Hepatocyte (in vitro differentiated cells): ENCODE measurements around the gene PRPF8. TPM values are rescaled to one million over a fixed set of nuclear protein-coding genes. Genes with fewer than 3 reads are reported as not detected.

Experiments used
- DNase-seq: peaks from one replicate; pipeline ENCODE4 v3.0.0-alpha.2; 2016; ENCODE audit warnings: low spot score
- H2AFZ ChIP-seq: fragments of 200-600 bp; sonication (generic); 2 replicates; pipeline ENCODE4 v1.6.0; 2016; ENCODE audit warnings: antibody characterized with exemption, mild to moderate bottlenecking
- H3K27ac ChIP-seq: fragments of 200-600 bp; sonication (generic); 2 replicates; pipeline ENCODE4 v1.5.1; 2016; ENCODE audit warnings: mild to moderate bottlenecking
- H3K27me3 ChIP-seq: fragments of 200-600 bp; sonication (generic); 2 replicates; pipeline ENCODE4 v1.6.1; 2016
- H3K36me3 ChIP-seq: fragments of 200-600 bp; sonication (generic); replicated peaks from 2 replicates; pipeline ENCODE4 v1.5.1; 2016; ENCODE audit warnings: low read depth; ENCODE audit not compliant: insufficient read depth
- H3K4me1 ChIP-seq: fragments of 200-600 bp; sonication (generic); 2 replicates; pipeline ENCODE4 v1.5.1; 2016; ENCODE audit warnings: mild to moderate bottlenecking, moderate library complexity; ENCODE audit not compliant: insufficient read depth
- H3K4me2 ChIP-seq: fragments of 200-600 bp; sonication (generic); 2 replicates; pipeline ENCODE4 v1.6.0; 2016
- H3K4me3 ChIP-seq: fragments of 200-600 bp; sonication (generic); 2 replicates; pipeline ENCODE4 v1.5.1; 2016; ENCODE audit warnings: mild to moderate bottlenecking
- H3K79me2 ChIP-seq: fragments of 200-600 bp; sonication (generic); 2 replicates; pipeline ENCODE4 v1.6.0; 2017; ENCODE audit warnings: mild to moderate bottlenecking
- H3K9me2 ChIP-seq: fragments of 200-600 bp; sonication (generic); replicated peaks from 2 replicates; pipeline ENCODE4 v1.6.0; 2017; ENCODE audit warnings: mild to moderate bottlenecking; ENCODE audit not compliant: insufficient read depth
- H3K9me3 ChIP-seq: fragments of 200-600 bp; sonication (generic); 2 replicates; pipeline ENCODE4 v1.5.1; 2016; ENCODE audit warnings: low read depth, mild to moderate bottlenecking
- H4K20me1 ChIP-seq: fragments of 200-600 bp; sonication (generic); 2 replicates; pipeline ENCODE4 v1.6.0; 2016; ENCODE audit warnings: mild to moderate bottlenecking; ENCODE audit not compliant: insufficient read depth, poor library complexity, severe bottlenecking
- CTCF ChIP-seq: fragments of 200-600 bp; sonication (generic); IDR thresholded peaks from 2 replicates; pipeline ENCODE4 v1.5.1; 2016; ENCODE audit warnings: antibody characterized with exemption, mild to moderate bottlenecking; ENCODE audit not compliant: poor library complexity
- EZH2 ChIP-seq: fragments of 200-600 bp; sonication (generic); IDR thresholded peaks from 2 replicates; pipeline ENCODE4 v1.6.1; 2016; ENCODE audit warnings: antibody characterized with exemption, mild to moderate bottlenecking, borderline replicate concordance
- EZH2phosphoT487 ChIP-seq: fragments of 200-600 bp; sonication (generic); IDR thresholded peaks from one replicate; pipeline ENCODE4 v1.6.1; 2018; ENCODE audit warnings: antibody characterized with exemption, mild to moderate bottlenecking, low read depth, moderate library complexity; ENCODE audit not compliant: unreplicated experiment, severe bottlenecking
- WGBS: methylation state at CpG from one replicate; pipeline ENCODE4 v1.1.6; 2016; ENCODE audit warnings: low lambda C conversion rate; ENCODE audit errors: missing lambda C conversion rate; 5-methylcytosine and 5-hydroxymethylcytosine counted together
- microRNA counts: library from miRNA; unstranded; fragments of <30 nt; microRNA quantifications from one replicate; lab custom pipeline; 2017
- polyA plus RNA-seq: library from polyadenylated mRNA; unstranded; fragments of >200 nt; fragmentation: Nextera tagmentation; extraction: Ambion mirVana; gene quantifications from 2 replicates; pipeline ENCODE4 v1.2.1, GENCODE V29; 2016
- small RNA-seq: library from RNA; depleted of rRNA; stranded (forward); fragments of <200 nt; gene quantifications from one replicate; pipeline ENCODE3, GENCODE V24; 2014
- total RNA-seq: library from RNA; depleted of rRNA; stranded (reverse); fragments of >200 nt; gene quantifications from 2 replicates; pipeline ENCODE4 v1.2.3, GENCODE V29; 2014

PRPF8 gene
- total and polyA plus RNA-seq, 2 experiments from 2014 or later = 107 to 119 TPM

- H3K36me3 ChIP-seq = no peaks in the 10 kb centered on the region
- H2AFZ ChIP-seq = no peak overlapping the region
- no peak overlapping the region for H3K27ac ChIP-seq
- H3K9me3 ChIP-seq = no peaks in the 10 kb centered on the region
- no peak for TF ChIP-seq CTCF
- no peak for TF ChIP-seq EZH2phosphoT487
- TF ChIP-seq EZH2 = no peak
- no peaks in the 10 kb centered on the region for H3K9me2 ChIP-seq
- no peaks in the 10 kb centered on the region for H3K79me2 ChIP-seq
- H3K4me1 ChIP-seq = peaks cover 6% of the 10 kb centered on the region
- H4K20me1 ChIP-seq = no peaks in the 10 kb centered on the region
- H3K27me3 ChIP-seq = no peaks in the 10 kb centered on the region
- peak; percentile 7 for DNase-seq
- H3K4me2 ChIP-seq = no peak overlapping the region
- WGBS = 77% methylated on average over 34 of the region's 35 CpGs
- H3K4me3 ChIP-seq = no peak overlapping the region
Measured at GRCh38 chr17:1604831-1605528, 79.7 kb downstream of the PRPF8 start.

- no peaks in the 10 kb centered on the region for H3K36me3 ChIP-seq
- WGBS = 99% methylated on average over 14 of the region's 14 CpGs
- H3K27me3 ChIP-seq = no peaks in the 10 kb centered on the region
- H3K9me2 ChIP-seq = no peaks in the 10 kb centered on the region
- H3K79me2 ChIP-seq = no peaks in the 10 kb centered on the region
- H3K4me3 ChIP-seq = no peak overlapping the region
- no peak overlapping the region for H3K4me2 ChIP-seq
- no peaks in the 10 kb centered on the region for H3K9me3 ChIP-seq
- TF ChIP-seq EZH2phosphoT487 (no peak), EZH2 (no peak), CTCF (no peak)
- no peak for DNase-seq
- no peak overlapping the region for H3K27ac ChIP-seq
- H2AFZ ChIP-seq = no peak overlapping the region
- peaks cover 6% of the 10 kb centered on the region for H3K4me1 ChIP-seq
- no peaks in the 10 kb centered on the region for H4K20me1 ChIP-seq
Measured at GRCh38 chr17:1601571-1601970, 83.1 kb downstream of the PRPF8 start.

MicroRNAs within 50 kb of the gene (microRNA counts, 767-probe panel; counts per million panel counts)
- microRNA hsa-miR-22-3p (lab: Ali Mortazavi, UCI) = 8,628 counts per million, percentile 60 among the panel's probes with 10 or more counts

Small RNA genes lying within 50 kb of the gene (small RNA-seq; reads per million reads assigned to genes)
- gene RN7SL105P = not detected

Other genes starting within 250 kb of the PRPF8 start
- 66.7 and 72.1 TPM in 2 replicates for gene CRK, start 228.6 kb downstream of the PRPF8 start, total RNA-seq
- gene CRK, start 228.6 kb downstream of the PRPF8 start, polyA plus RNA-seq = 66.5 and 69.2 TPM in 2 replicates
- gene MYO1C, start 192.2 kb downstream of the PRPF8 start, total RNA-seq = 74.4 and 76.8 TPM in 2 replicates
- gene MYO1C, start 192.2 kb downstream of the PRPF8 start, polyA plus RNA-seq = 85.3 and 92.3 TPM in 2 replicates
- gene INPP5K, start 168.3 kb downstream of the PRPF8 start, total RNA-seq = 34.7 and 48.4 TPM in 2 replicates
- gene INPP5K, start 168.3 kb downstream of the PRPF8 start, polyA plus RNA-seq = 33.5 and 40.4 TPM in 2 replicates
- gene PITPNA, start 122.1 kb downstream of the PRPF8 start, total RNA-seq = 25.4 and 26.8 TPM in 2 replicates
- gene PITPNA, start 122.1 kb downstream of the PRPF8 start, polyA plus RNA-seq = 55.0 and 58.0 TPM in 2 replicates
- gene SLC43A2, start 56.0 kb downstream of the PRPF8 start, total RNA-seq = 6.0 and 6.1 TPM in 2 replicates
- gene SLC43A2, start 56.0 kb downstream of the PRPF8 start, polyA plus RNA-seq = 9.8 and 10.2 TPM in 2 replicates
- 0.93 and 1.2 TPM in 2 replicates for gene SCARF1, start 39.1 kb downstream of the PRPF8 start, total RNA-seq
- 1.0 and 2.0 TPM in 2 replicates for gene SCARF1, start 39.1 kb downstream of the PRPF8 start, polyA plus RNA-seq
- gene RILP, start 35.0 kb downstream of the PRPF8 start, total RNA-seq = 10.3 and 13.7 TPM in 2 replicates
- 9.9 and 11.1 TPM in 2 replicates for gene RILP, start 35.0 kb downstream of the PRPF8 start, polyA plus RNA-seq
- 4.5 and 4.9 TPM in 2 replicates for gene TLCD2, start 25.5 kb upstream of the PRPF8 start, total RNA-seq
- 2.0 and 3.0 TPM in 2 replicates for gene TLCD2, start 25.5 kb upstream of the PRPF8 start, polyA plus RNA-seq
- 16.9 and 24.4 TPM in 2 replicates for gene WDR81, start 39.8 kb upstream of the PRPF8 start, total RNA-seq
- gene WDR81, start 39.8 kb upstream of the PRPF8 start, polyA plus RNA-seq = 24.0 and 27.6 TPM in 2 replicates
- gene SERPINF2, start 58.0 kb upstream of the PRPF8 start, total RNA-seq = 127 and 140 TPM in 2 replicates
- 127 and 164 TPM in 2 replicates for gene SERPINF2, start 58.0 kb upstream of the PRPF8 start, polyA plus RNA-seq
- 1,201 and 1,404 TPM in 2 replicates for gene SERPINF1, start 77.2 kb upstream of the PRPF8 start, total RNA-seq
- gene SERPINF1, start 77.2 kb upstream of the PRPF8 start, polyA plus RNA-seq = 739 and 774 TPM in 2 replicates
- gene SMYD4, start 145.0 kb upstream of the PRPF8 start, total RNA-seq = 8.7 and 11.4 TPM in 2 replicates
- 8.5 and 9.5 TPM in 2 replicates for gene SMYD4, start 145.0 kb upstream of the PRPF8 start, polyA plus RNA-seq
- gene RPA1, start 145.1 kb upstream of the PRPF8 start, total RNA-seq = 15.2 and 17.6 TPM in 2 replicates
- gene RPA1, start 145.1 kb upstream of the PRPF8 start, polyA plus RNA-seq = 32.4 and 33.6 TPM in 2 replicates